A549 (cell line): ENCODE data around the gene TPPP2. TPM values are rescaled to one million over a fixed set of nuclear protein-coding genes. Genes with fewer than 3 reads are reported as not detected.

ENCODE experiments used
- ATAC-seq, 2 experiments: fragments of 200-7000 bp in 1 of 2; fragments of >200 bp in 1 of 2; cut with Nextera tagmentation in 1 of 2; cut with Tn5 transposase in 1 of 2; 3 replicates each; pipeline versions ENCODE4 v1.8.0 to v1.9.1; 2018 to 2020; ENCODE audit warnings: mild to moderate bottlenecking in 1 of 2, moderate library complexity in 1 of 2
- CTCF ChIA-PET: fragments of 300-600 bp; sonication (Branson Sonifier 250); formaldehyde crosslinking; extraction: SDS; loops from one replicate; lab custom pipeline; 2021; ENCODE audit warnings: antibody characterized with exemption, inconsistent platforms; lab: Yijun Ruan, JAX
- POLR2A ChIA-PET: fragments of 350-600 bp; formaldehyde crosslinking; extraction: SDS; loops from one replicate; lab custom pipeline; 2021; ENCODE audit warnings: antibody characterized with exemption, inconsistent platforms; lab: Yijun Ruan, JAX
- DNase-seq, 2 experiments: peaks; one replicate each; pipeline versions ENCODE4 v3.0.0 to v3.0.0-alpha.2; 2011 to 2016; ENCODE audit warnings: low read depth in 1 of 2, low spot score in 1 of 2
- FAIRE-seq: peaks from 2 replicates; lab custom pipeline; 2011; peaks lifted over from hg19 to GRCh38; lab: Jason Lieb, UNC
- H3K27ac ChIP-seq, 2 experiments: fragments of >200 bp; sonication (Bioruptor Twin); formaldehyde crosslinking; 3 replicates each; pipeline ENCODE4 v1.5.1; 2016 to 2017
- H3K4me1 ChIP-seq: fragments of >200 bp; sonication (Bioruptor Twin); formaldehyde crosslinking; 3 replicates; pipeline ENCODE4 v1.6.1; 2016
- H3K4me2 ChIP-seq: fragments of >200 bp; sonication (Bioruptor Twin); formaldehyde crosslinking; 3 replicates; pipeline ENCODE4 v1.6.1; 2016
- H3K4me3 ChIP-seq: fragments of >200 bp; sonication (Bioruptor Twin); formaldehyde crosslinking; 3 replicates; pipeline ENCODE4 v1.5.1; 2016
- H3K9me3 ChIP-seq: fragments of >200 bp; sonication (Bioruptor Twin); formaldehyde crosslinking; 3 replicates; pipeline ENCODE4 v1.6.1; 2016
- CBX2 ChIP-seq: fragments of 200-600 bp; sonication (generic); IDR thresholded peaks from 2 replicates; pipeline ENCODE4 v1.6.1; 2016; ENCODE audit warnings: low read depth, mild to moderate bottlenecking, borderline replicate concordance
- E2F6 ChIP-seq: IDR thresholded peaks from 2 replicates; pipeline ENCODE4 v1.6.1; 2012; ENCODE audit warnings: low read depth, borderline replicate concordance
- ELK1 ChIP-seq: fragments of 150-350 bp; IDR thresholded peaks from 2 replicates; pipeline ENCODE4 v1.6.1; 2014; ENCODE audit warnings: low read depth, mild to moderate bottlenecking, low read length
- EP300 ChIP-seq, 2 experiments: fragments of >200 bp; sonication (Bioruptor Twin); formaldehyde crosslinking; IDR thresholded peaks; 2 replicates in 1 of 2; 3 replicates in 1 of 2; pipeline ENCODE4 v1.6.1; 2016 to 2017
- FOSB ChIP-seq: fragments of 250-450 bp; sonication (Bioruptor Pico); IDR thresholded peaks from 2 replicates; pipeline ENCODE4 v1.5.0; 2020; ENCODE audit warnings: mild to moderate bottlenecking, moderate library complexity
- FOXS1 ChIP-seq: fragments of 250-450 bp; sonication (Bioruptor Pico); IDR thresholded peaks from 2 replicates; pipeline ENCODE4 v1.5.0; 2020; ENCODE audit warnings: mild to moderate bottlenecking, moderate library complexity
- GATA3 ChIP-seq: IDR thresholded peaks from 2 replicates; pipeline ENCODE4 v1.6.1; 2012; ENCODE audit warnings: borderline replicate concordance
- HEYL ChIP-seq: fragments of 250-450 bp; sonication (Bioruptor Pico); IDR thresholded peaks from 2 replicates; pipeline ENCODE4 v1.8.0; 2021; ENCODE audit warnings: mild to moderate bottlenecking, moderate library complexity
- HOXA7 ChIP-seq: fragments of 250-450 bp; sonication (Bioruptor Pico); IDR thresholded peaks from 2 replicates; pipeline ENCODE4 v1.5.0; 2020; ENCODE audit warnings: mild to moderate bottlenecking, moderate library complexity
- HOXB5 ChIP-seq: fragments of 250-450 bp; sonication (Bioruptor Pico); IDR thresholded peaks from 2 replicates; pipeline ENCODE4 v1.5.0; 2020; ENCODE audit warnings: mild to moderate bottlenecking, moderate library complexity
- JUN ChIP-seq, 2 experiments: fragments of >200 bp; sonication (Bioruptor Twin); formaldehyde crosslinking; IDR thresholded peaks; 2 replicates in 1 of 2; 3 replicates in 1 of 2; pipeline ENCODE4 v1.6.1; 2016 to 2017
- JUNB ChIP-seq: fragments of >200 bp; sonication (Bioruptor Twin); formaldehyde crosslinking; IDR thresholded peaks from 2 replicates; pipeline ENCODE4 v1.6.1; 2016
- KDM5A ChIP-seq: fragments of 200-600 bp; sonication (generic); IDR thresholded peaks from 2 replicates; pipeline ENCODE4 v1.6.1; 2016; ENCODE audit warnings: antibody characterized with exemption, mild to moderate bottlenecking
- MAFK ChIP-seq: fragments of 450-650 bp; IDR thresholded peaks from 2 replicates; pipeline ENCODE4 v1.6.1; 2014; ENCODE audit not compliant: partially characterized antibody
- NPAS2 ChIP-seq: fragments of 250-450 bp; sonication (Bioruptor Pico); IDR thresholded peaks from 2 replicates; pipeline ENCODE4 v1.8.0; 2022; ENCODE audit warnings: mild to moderate bottlenecking, moderate library complexity, borderline replicate concordance
- POLR2AphosphoS2 ChIP-seq: conservative IDR thresholded peaks from 2 replicates; pipeline ENCODE4 v1.6.1; 2012; ENCODE audit warnings: low read length, improper control_type of control experiment, inconsistent platforms
- RAD21 ChIP-seq, 2 experiments: fragments of >200 bp in 1 of 2; sonication (Bioruptor Twin) in 1 of 2; formaldehyde crosslinking in 1 of 2; IDR thresholded peaks in 1 of 2; conservative IDR thresholded peaks in 1 of 2; 2 replicates in 1 of 2; 3 replicates in 1 of 2; pipeline ENCODE4 v1.6.1; 2012 to 2018; ENCODE audit warnings: inconsistent platforms in 1 of 2
- RARB ChIP-seq: fragments of 250-450 bp; sonication (Bioruptor Pico); IDR thresholded peaks from 2 replicates; pipeline ENCODE4 v1.8.0; 2021; ENCODE audit warnings: mild to moderate bottlenecking, moderate library complexity
- RCOR1 ChIP-seq: fragments of 150-350 bp; IDR thresholded peaks from 2 replicates; pipeline ENCODE4 v1.6.1; 2014; ENCODE audit warnings: antibody characterized with exemption, low read length, low read depth
- RFX5 ChIP-seq: fragments of 450-650 bp; IDR thresholded peaks from 2 replicates; pipeline ENCODE4 v1.7.1; 2014; ENCODE audit warnings: antibody characterized with exemption, mild to moderate bottlenecking, moderate library complexity
- SREBF2 ChIP-seq: fragments of 450-650 bp; IDR thresholded peaks from 2 replicates; pipeline ENCODE4 v1.6.1; 2014; ENCODE audit warnings: mild to moderate bottlenecking, moderate library complexity
- TFCP2L1 ChIP-seq: fragments of 250-450 bp; sonication (Bioruptor Pico); IDR thresholded peaks from 2 replicates; pipeline ENCODE4 v1.5.0; 2021; ENCODE audit warnings: mild to moderate bottlenecking
- ZNF302 ChIP-seq: fragments of 250-450 bp; sonication (Bioruptor Pico); IDR thresholded peaks from 2 replicates; pipeline ENCODE4 v1.9.0; 2021; ENCODE audit warnings: inconsistent platforms, mild to moderate bottlenecking, moderate library complexity
- ZSCAN20 ChIP-seq: fragments of 250-450 bp; sonication (Bioruptor Pico); IDR thresholded peaks from 2 replicates; pipeline ENCODE4 v1.8.0; 2022; ENCODE audit warnings: mild to moderate bottlenecking, moderate library complexity
- WGBS: methylation state at CpG from one replicate; pipeline ENCODE4 v1.1.6; 2017; ENCODE audit errors: missing lambda C conversion rate; 5-methylcytosine and 5-hydroxymethylcytosine counted together
- polyA plus RNA-seq, 4 experiments: library from polyadenylated mRNA; depleted of rRNA in 3 of 4; stranded (reverse); fragments of >200 nt; fragmentation: RNase III in 1 of 4; extraction: RNeasy Plus Mini Kit Qiagen cat#74134 plus additional on column Dnase treatment in 1 of 4; gene quantifications; 2 replicates in 3 of 4; 3 replicates in 1 of 4; pipeline ENCODE4 v1.2.3, GENCODE V29; 2011 to 2017
- TF ChIP-seq, protein P1 (sequence below): fragments of >200 bp; sonication (Bioruptor Twin); formaldehyde crosslinking; IDR thresholded peaks from 3 replicates; pipeline ENCODE4 v1.6.1; 2016
- TF ChIP-seq, protein P2 (sequence below): fragments of 250-450 bp; sonication (Bioruptor Pico); IDR thresholded peaks from 2 replicates; pipeline ENCODE4 v1.5.0; 2020; ENCODE audit warnings: low read depth, mild to moderate bottlenecking, moderate library complexity
- TF ChIP-seq, protein P3 (sequence below): IDR thresholded peaks from 2 replicates; pipeline ENCODE4 v1.6.1; 2012
- TF ChIP-seq, protein P4 (sequence below): IDR thresholded peaks from 2 replicates; pipeline ENCODE4 v1.6.1; 2012

The TPPP2 gene
- polyA plus RNA-seq, 2 of the 4 experiments (the other 2 are of a cell fraction) = not detected

- TF ChIP-seq RFX5 (no peak), GATA3 (no peak), EP300 (IDR thresholded peaks at IDR 0.05) (no peak)
- TF ChIP-seq, protein P1, sequence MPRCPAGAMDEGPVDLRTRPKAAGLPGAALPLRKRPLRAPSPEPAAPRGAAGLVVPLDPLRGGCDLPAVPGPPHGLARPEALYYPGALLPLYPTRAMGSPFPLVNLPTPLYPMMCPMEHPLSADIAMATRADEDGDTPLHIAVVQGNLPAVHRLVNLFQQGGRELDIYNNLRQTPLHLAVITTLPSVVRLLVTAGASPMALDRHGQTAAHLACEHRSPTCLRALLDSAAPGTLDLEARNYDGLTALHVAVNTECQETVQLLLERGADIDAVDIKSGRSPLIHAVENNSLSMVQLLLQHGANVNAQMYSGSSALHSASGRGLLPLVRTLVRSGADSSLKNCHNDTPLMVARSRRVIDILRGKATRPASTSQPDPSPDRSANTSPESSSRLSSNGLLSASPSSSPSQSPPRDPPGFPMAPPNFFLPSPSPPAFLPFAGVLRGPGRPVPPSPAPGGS = no peak
Measured at GRCh38 chr14:21073921-21074320, 43.9 kb downstream of the TPPP2 start (continued).

DNA sequence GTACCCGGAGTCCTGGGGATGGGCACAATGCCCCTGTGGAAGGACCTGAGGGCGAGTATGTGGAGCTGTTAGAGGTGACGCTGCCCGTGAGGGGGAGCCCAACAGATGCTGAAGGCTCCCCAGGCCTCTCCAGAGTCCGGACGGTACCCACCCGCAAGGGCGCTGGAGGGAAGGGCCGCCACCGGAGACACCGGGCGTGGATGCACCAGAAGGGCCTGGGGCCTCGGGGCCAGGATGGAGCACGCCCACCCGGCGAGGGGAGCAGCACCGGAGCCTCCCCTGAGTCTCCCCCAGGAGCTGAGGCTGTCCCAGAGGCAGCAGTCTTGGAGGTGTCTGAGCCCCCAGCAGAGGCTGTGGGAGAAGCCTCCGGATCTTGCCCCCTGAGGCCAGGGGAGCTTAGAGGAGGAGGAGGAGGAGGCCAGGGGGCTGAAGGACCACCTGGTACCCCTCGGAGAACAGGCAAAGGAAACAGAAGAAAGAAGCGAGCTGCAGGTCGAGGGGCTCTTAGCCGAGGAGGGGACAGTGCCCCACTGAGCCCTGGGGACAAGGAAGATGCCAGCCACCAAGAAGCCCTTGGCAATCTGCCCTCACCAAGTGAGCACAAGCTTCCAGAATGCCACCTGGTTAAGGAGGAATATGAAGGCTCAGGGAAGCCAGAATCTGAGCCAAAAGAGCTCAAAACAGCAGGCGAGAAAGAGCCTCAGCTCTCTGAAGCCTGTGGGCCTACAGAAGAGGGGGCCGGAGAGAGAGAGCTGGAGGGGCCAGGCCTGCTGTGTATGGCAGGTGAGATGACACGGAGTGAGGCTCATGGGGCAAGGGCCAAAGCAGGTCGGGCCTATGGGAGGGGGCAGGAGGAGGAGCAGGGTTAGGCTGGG lies 44.6 kb downstream of the TPPP2 start:
- FAIRE-seq = no peak
- POLR2A ChIA-PET = no interaction called here
- no peak overlapping the region for H3K27ac ChIP-seq

GRCh38 chr14:21075719-21076437 lies 45.9 kb downstream of the TPPP2 start:
- ChIA-PET POLR2A (no interaction called here), CTCF (interaction anchor here (6.6 to 15.5 kb wide), 2 partner anchors 16 to 26 kb away, joined by 100 to 369 read pairs; partner anchors contain the start of genes TMEM253 and ZNF219)
- FAIRE-seq (no peak), DNase-seq (no peak), ATAC-seq (no peak)
- Histone ChIP-seq H3K4me2 (no peak overlapping the region), H3K4me1 (peaks cover 9% of the 10 kb centered on the region), H3K9me3 (no peaks in the 10 kb centered on the region), H3K4me3 (no peak overlapping the region), H3K27ac (no peak overlapping the region)
- WGBS = 93% methylated on average over 9 of the region's 9 CpGs
- TF ChIP-seq, protein P2, sequence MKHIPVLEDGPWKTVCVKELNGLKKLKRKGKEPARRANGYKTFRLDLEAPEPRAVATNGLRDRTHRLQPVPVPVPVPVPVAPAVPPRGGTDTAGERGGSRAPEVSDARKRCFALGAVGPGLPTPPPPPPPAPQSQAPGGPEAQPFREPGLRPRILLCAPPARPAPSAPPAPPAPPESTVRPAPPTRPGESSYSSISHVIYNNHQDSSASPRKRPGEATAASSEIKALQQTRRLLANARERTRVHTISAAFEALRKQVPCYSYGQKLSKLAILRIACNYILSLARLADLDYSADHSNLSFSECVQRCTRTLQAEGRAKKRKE (CRISPR knock-in tag) = no peak
- TF ChIP-seq POLR2AphosphoS2 = no peak
- TF ChIP-seq ZNF302 (CRISPR knock-in tag) = no peak
- TF ChIP-seq HOXB5 (CRISPR knock-in tag) = no peak
- no peak for TF ChIP-seq KDM5A
- TF ChIP-seq ELK1 = no peak
- no peak for TF ChIP-seq SREBF2
- no peak for TF ChIP-seq CBX2
- no peak for TF ChIP-seq RAD21 (conservative IDR thresholded peaks at IDR 0.05 in 1 of 2, IDR thresholded peaks at IDR 0.05 in 1 of 2)
- TF ChIP-seq, protein P3, sequence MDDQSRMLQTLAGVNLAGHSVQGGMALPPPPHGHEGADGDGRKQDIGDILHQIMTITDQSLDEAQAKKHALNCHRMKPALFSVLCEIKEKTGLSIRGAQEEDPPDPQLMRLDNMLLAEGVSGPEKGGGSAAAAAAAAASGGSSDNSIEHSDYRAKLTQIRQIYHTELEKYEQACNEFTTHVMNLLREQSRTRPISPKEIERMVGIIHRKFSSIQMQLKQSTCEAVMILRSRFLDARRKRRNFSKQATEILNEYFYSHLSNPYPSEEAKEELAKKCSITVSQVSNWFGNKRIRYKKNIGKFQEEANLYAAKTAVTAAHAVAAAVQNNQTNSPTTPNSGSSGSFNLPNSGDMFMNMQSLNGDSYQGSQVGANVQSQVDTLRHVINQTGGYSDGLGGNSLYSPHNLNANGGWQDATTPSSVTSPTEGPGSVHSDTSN = no peak
- TF ChIP-seq TFCP2L1 (CRISPR knock-in tag) = no peak
- no peak for TF ChIP-seq GATA3
- no peak for TF ChIP-seq E2F6

More for the DNA sequence above, 44.6 kb downstream of the TPPP2 start:
- H3K4me3 ChIP-seq = no peak overlapping the region
- no peak overlapping the region for H3K4me2 ChIP-seq
- 89% methylated on average over 20 of the region's 26 CpGs for WGBS
- no peak for TF ChIP-seq RARB (CRISPR knock-in tag)
- no peak for TF ChIP-seq HEYL (CRISPR knock-in tag)
- no peak for TF ChIP-seq JUN (IDR thresholded peaks at IDR 0.05)
- TF ChIP-seq, protein P1 = no peak
- TF ChIP-seq ZSCAN20 (CRISPR knock-in tag) = no peak
- TF ChIP-seq SREBF2 = no peak
- TF ChIP-seq RCOR1 = no peak
- no peak for TF ChIP-seq FOSB (CRISPR knock-in tag)
- TF ChIP-seq CBX2 = no peak
- TF ChIP-seq FOXS1 = no peak
- no peak for TF ChIP-seq JUNB
- no peak for TF ChIP-seq HOXA7 (CRISPR knock-in tag)
- TF ChIP-seq MAFK = no peak
- no peak for TF ChIP-seq E2F6
- TF ChIP-seq HOXB5 (CRISPR knock-in tag) = no peak
- TF ChIP-seq NPAS2 (CRISPR knock-in tag) = no peak
- TF ChIP-seq, protein P4, sequence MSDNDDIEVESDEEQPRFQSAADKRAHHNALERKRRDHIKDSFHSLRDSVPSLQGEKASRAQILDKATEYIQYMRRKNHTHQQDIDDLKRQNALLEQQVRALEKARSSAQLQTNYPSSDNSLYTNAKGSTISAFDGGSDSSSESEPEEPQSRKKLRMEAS = no peak
- CTCF ChIA-PET = interaction anchor here (0.6 to 15.5 kb wide), 6 partner anchors 9 to 1398 kb away, joined by 3 to 369 read pairs (median 4); partner anchors contain the start of genes TMEM253 and ZNF219
- H3K4me1 ChIP-seq = peaks cover 11% of the 10 kb centered on the region
- ATAC-seq = no peak
- no peak for DNase-seq
- no peaks in the 10 kb centered on the region for H3K9me3 ChIP-seq
